Choroid plexus epithelial cell (primary cell): Measurements from ENCODE around the gene SELENOI.
A peak's percentile ranks its signal among the peaks of the same experiment; 100 is the strongest.

ENCODE experiments used
- DNase-seq: peaks from one replicate; pipeline ENCODE4 v3.0.0-alpha.2; 2010; ENCODE audit warnings: low read depth
- H3K4me3 ChIP-seq: 2 replicates; pipeline ENCODE4 v1.5.1; 2011; ENCODE audit warnings: low read depth, mild to moderate bottlenecking, control low read depth, low read length, moderate library complexity
- TF ChIP-seq, protein P1 (sequence below): conservative IDR thresholded peaks from 2 replicates; pipeline ENCODE4 v1.5.1; 2011; ENCODE audit warnings: low read depth, mild to moderate bottlenecking, control low read depth, inconsistent platforms, low read length, moderate library complexity

Gene SELENOI

DNA sequence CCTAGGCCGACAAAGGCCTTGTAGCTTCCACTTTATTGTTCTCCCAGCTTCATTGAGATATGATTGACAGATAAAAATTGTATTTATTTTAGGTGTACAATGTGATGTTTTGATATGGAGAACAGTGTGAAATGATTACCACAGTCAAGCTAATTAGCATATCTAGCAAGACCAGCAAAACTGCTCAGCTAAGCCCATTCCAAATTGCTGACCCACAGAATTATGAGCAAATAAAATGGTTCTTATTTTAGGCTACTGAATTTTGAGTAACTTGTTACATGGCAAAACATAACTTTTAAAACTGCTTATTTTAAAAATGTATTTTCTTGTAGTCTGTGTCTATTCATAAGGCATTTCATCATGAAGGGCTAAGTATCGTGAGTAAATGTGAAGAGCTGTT lies 8.6 kb upstream of the SELENOI start:
- no peak overlapping the region for H3K4me3 ChIP-seq
- TF ChIP-seq, protein P1, sequence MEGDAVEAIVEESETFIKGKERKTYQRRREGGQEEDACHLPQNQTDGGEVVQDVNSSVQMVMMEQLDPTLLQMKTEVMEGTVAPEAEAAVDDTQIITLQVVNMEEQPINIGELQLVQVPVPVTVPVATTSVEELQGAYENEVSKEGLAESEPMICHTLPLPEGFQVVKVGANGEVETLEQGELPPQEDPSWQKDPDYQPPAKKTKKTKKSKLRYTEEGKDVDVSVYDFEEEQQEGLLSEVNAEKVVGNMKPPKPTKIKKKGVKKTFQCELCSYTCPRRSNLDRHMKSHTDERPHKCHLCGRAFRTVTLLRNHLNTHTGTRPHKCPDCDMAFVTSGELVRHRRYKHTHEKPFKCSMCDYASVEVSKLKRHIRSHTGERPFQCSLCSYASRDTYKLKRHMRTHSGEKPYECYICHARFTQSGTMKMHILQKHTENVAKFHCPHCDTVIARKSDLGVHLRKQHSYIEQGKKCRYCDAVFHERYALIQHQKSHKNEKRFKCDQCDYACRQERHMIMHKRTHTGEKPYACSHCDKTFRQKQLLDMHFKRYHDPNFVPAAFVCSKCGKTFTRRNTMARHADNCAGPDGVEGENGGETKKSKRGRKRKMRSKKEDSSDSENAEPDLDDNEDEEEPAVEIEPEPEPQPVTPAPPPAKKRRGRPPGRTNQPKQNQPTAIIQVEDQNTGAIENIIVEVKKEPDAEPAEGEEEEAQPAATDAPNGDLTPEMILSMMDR: no peak
- no peak for DNase-seq

DNA sequence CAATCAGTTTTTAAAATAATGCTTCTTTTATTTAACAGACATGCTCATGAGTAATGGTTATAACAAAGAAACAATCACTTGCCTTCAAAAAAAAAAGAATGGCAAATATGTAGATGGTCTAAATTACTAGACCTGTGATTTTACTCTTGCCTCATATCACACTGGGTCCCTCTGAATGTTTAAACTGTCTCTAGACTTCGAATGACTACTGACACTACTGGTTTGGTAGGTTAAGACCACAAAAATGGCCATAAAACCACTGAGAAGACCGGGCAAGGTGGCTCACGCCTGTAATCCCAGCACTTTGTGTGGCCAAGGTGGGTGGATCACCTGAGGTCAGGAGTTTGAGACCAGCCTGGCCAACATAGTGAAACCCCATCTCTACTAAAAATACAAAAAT lies 5.1 kb upstream of the SELENOI start:
- TF ChIP-seq, protein P1: no peak
- H3K4me3 ChIP-seq: no peak overlapping the region
- no peak for DNase-seq

DNA sequence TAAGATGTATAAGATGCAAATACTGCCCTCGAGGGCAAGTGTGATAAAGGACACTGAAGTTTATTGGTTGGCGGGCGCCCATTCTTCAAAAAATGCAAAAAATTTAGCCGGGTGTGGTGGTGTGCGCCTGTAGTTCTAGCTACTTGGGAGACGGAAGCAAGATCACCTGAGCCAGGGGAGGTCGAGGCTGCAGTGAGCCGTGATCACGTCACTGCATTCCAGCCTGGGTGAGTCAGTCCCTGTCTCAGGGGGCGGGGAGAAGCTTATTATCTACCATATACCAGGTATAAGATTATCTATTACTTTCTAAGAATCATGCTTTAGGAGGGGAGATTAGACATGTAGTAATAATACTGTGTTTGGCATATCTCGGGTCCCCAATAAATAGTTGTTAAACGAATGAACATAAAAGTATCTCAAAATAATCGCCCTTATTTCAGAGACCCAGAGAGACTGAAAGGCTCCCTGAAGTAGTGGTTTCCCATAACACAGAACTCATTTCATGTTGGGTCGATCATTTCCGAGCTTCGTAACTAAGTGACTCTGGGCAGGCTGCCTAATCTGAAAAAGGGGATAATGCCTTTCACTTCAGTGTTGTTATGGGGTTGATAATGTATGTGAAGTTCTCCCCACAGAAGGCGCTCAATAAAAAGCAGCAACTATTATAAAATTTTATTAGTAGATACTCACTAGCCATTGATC lies 1.2 kb upstream of the SELENOI start:
- H3K4me3 ChIP-seq: peak overlapping the region; percentile 73
- peak; percentile 80 for DNase-seq
- TF ChIP-seq, protein P1: no peak

DNA sequence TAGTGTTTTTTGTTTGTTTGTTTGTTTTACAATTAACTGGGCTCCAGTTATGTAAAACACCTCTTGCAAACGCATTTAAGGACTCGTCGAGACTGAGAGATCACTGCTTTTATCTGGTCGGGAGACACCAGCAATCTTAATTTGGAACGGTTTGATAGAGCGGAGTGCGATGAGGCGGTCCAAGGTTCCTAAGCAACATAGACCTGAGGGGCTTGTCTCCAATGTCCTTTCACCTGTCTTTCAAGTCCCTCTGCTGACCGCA lies 729 bp upstream of the SELENOI start:
- no peak for DNase-seq
- H3K4me3 ChIP-seq: peak overlapping the region; percentile 73
- TF ChIP-seq, protein P1: no peak

DNA sequence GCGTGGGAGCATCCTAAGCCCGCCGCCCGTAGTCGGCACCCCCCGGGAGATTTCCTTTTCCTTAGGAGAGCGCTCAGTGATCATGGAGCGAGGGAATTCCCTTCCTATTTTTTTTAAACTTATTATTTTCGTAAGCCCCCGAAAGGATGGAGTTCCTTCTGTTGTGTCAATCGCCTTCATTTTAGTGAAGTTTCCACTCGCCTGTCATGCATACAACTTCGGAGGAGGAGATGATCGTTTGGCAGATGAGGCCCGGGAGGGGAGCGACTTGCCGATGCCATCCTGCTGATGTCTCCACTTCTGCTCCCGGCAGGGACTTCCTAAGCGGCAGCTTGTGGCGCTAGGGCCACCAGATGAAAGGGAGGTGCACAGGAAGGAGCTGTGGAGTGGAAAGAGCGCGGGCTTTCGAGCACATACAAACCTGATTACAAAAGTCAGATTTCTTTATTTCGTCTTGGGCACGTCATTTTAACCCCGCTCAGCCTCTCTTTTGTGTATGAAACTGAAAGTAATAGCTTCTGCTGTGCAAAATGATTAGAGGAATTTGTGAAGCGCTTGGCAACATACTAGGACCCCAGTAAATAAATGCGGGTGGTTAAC lies 611 bp downstream of the SELENOI start, which contains the start of gene ADGRF3:
TSS of gene ADGRF3 (minus strand) at position 336 of the 600 bp plus-strand sequence. CDS start 555 bp downstream, outside the sequence.
- H3K4me3 ChIP-seq: peak within 1 kb of the TSS; percentile 98
- peak; percentile 56 for DNase-seq
- TF ChIP-seq, protein P1: no peak

DNA sequence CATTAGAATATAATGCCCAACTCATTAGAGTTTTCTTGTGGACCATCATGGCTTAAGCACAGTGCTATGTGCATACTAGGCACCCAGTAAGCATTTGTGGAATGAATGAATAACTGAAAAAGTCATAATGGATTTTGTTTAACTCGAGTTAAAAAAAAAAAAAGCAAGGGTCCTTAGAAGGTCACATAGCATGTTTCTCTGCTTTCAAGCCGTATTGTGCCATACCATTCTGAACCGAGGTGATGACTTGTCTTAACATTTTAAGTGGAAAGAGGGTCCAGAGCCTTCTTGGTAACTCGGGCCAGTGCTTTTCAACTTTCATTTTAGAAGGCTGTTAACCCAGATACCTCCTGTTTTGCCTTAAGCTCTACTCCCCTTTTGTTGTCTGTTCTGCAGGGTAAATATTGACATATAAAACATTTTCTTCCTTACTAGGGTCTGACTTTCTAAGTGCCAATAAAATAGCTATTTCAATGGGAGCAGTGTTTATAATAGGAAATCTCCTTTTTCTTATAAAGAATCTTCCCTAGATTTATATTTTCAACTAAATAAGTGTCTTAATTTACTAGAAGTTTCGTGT lies 1.4 kb downstream of the SELENOI start:
- H3K4me3 ChIP-seq: peak overlapping the region; percentile 98
- DNase-seq: peak; percentile 50
- TF ChIP-seq, protein P1: no peak
